Amygdala (tissue), 56 donors: ENCODE measurements around the gene EFHD2.
A peak's percentile ranks its signal among the peaks of the same experiment; 100 is the strongest.
"Not testable (repeated sequence)": the region's sequence is repeated elsewhere in the genome, so short reads cannot be mapped to it uniquely, and the experiment has no call there.

Experiments
- DNase-seq, 56 donors: peaks; one replicate each; lab custom pipeline; 2025; lab: John Stamatoyannopoulos, UW

The EFHD2 gene

DNA sequence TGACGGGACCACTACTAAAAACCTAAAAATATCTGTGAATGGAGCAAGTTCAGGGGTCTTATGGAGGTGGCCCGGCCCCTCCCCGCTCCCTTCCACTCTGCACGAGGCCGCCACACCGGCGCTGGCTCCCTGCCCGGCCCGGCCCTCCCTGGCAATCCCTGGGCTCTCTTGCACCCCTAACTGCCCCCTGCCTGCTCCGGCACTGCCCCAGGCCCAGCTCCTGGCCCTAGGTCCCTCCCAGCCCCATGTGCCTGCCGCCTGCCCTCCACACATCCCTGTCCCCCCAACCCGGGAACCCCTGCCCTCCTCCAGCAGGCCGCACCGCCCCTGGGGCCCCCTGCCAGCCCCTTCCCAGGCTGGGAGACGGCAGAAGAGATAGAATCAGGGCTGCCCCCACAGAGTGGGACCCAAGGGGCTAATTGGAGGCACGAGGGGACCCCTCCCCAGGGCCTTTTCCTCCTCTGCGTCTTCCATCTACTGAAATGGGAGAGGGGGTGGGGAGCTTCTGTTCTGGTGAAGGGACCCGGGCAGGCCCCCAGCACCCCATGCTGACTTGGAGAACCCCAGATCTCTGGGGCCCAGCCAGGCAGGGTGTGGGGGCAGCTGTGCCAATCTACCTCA, 19.2 kb downstream of the EFHD2 start:
- DNase-seq = no peak

DNA sequence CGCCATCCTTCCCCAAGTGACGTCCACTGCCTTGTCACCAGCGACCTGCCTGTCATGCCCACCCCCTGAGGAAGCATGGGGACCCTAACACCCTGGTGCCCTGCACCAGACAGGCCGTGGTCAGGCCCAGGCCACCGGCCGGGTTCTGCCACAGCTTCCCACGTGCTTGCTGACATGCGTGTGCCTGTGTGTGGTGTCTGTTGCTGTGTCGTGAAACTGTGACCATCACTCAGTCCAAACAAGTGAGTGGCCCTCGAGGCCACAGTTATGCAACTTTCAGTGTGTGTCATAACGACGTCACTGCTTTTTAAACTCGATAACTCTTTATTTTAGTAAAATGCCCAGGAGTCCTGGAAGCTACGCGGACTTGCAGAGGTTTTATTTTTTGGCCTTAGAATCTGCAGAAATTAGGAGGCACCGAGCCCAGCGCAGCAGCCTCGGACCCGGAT, 20.0 kb downstream of the EFHD2 start:
- no peak for DNase-seq

DNA sequence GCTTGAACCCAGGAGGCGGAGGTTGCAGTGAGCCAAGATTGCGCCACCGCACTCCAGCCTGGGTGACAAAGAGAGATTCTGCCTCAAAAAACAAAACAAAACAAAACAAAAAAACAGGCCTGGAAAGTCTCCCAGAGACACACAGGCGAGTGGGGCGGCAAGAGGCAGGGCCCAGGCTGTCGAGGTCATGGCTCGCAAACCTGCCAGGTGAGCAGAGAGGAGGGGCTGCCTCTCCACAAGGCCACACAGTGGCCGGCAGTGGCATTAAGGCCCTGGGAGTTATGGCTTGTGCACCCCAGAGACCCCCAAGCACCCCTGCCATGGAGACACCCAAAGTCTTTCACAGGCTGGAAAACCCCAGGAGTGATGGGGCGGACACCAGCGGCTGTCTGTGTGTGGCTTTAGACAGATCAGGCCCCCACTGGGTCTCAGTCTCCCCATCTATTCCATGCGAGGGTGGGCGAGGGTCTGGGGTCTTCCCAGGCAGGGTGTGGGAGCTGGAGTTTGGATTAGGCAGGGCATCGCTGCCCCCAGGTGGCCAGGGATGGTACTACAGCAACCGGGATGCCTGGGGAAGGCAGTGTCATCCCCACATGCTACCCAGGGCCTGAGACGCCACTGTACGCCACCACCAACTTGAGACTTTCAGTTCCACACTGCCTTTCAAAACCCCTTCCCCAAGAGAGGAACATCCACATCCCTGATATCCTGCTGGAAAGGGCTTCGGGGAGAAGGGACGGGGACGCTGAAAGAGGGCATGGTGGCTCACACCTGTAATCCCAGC, 21.3 kb downstream of the EFHD2 start:
- DNase-seq = peak in 48 of 56 donors; percentile 13 to 84 (median 51)

DNA sequence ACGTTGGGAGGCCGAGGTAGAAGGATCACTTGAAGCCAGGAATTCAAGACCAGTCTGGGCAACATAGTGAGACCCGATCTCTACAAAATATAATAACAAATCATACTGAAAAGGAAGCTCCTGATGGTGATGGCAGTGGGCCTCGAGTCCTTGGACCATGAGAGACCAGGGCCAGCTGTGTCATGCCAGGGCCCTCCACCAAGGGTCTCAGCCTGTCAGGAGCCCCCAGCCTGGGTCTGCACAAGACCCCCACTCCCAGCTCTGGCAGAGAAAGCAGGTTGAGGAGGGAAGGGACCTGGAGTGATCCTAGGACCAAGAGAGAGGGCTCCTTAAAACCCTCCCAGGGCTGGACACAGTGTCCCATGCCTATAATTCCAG, 21.9 kb downstream of the EFHD2 start:
- DNase-seq = no peak

DNA sequence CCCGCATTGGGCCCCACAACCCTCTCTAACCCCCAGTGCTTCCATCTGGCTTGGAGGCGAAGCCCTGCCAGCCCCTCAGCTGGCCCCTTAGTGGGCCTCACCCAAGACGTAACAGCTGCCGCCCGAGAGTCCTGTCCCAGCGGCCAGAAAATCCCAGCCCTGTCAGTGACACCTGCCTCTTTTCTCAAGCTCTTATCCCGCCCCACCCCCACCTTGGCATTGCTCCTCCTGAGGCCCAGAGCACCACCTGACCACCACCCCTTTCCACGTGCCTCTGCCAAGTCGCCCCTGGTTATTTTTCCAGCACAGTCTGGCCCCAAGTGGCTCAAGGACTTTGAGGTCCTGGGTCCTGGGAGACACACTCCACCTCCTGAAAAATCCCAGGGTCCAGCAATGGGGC, 22.6 kb downstream of the EFHD2 start:
- no peak for DNase-seq

DNA sequence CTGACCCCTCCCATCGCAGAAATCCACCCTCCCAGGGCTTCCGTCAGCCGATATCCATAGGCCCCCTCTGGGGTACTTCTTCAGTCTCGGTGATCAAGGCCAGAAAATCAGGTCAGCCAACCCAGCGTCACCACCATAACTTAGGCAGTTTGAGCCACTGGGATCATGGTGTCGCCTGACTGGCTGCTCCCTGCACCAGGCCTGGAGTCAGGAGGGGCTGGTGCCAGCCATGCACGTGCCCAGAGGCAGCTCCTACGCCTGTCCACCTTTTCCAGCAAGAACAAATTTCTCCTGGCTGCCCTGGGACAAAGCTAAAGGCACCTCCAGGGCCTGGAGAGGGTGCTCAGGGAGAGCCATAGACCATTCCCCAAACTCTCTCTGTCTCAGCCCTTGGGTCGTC, 23.8 kb downstream of the EFHD2 start:
- DNase-seq = no peak

DNA sequence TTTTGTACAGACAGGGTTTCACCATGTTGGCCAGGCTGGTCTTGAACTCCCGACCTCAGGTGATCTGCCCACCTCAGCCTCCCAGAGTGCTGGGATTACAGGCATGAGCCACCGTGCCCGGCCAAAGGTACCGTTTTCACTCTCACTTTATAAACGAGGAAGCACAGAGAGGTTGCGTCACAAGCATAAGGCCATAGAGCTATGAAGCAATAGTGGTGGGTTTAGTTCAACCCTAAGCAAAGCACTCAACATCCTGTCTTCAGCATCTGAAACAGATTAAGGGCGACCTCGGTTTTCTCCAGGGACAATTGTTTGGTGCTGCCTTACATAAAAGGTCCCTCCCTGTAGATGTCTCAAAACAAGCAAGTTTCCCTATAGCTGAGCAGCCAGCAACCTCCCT, 25.1 kb downstream of the EFHD2 start:
- DNase-seq = not testable (repeated sequence)

DNA sequence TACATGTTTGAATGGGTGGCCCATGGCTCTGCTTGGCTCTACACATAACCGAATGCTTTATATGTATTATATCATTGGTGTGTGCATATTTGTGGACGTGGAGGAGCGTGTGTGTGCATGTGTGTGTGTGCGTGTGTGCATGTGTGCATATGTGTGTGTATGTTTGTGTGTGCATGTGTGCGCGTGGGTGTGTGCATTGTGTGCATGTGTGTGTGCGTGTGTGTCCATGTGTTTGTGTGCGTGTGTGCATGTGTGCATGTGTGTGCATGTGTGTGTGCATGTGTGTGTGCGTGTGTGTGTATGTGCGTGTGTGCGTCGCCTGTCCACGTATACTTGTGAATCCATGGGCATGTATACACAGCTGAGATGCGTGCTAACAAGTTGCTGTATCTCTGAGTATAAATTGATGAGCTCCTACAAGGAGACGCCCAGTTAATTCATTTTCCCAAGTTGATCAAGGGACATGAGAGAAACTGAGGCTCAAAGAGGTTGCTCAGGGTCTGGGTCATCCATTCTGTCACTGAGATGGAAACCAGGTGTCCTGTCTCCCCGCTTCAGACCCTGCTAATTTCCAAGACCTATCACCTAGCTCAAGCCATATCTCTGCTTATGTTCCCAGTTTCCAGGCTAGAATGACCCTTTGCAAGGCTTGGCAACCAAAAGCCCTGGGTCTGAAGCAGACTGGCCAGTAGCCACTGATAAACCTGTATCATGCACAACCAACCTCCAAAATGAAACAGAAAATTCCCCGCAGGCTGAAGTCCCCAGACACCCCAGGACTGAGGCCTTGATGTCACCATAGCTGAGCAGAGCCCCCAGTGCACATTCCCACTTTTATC, 25.8 kb downstream of the EFHD2 start:
- DNase-seq = no peak

DNA sequence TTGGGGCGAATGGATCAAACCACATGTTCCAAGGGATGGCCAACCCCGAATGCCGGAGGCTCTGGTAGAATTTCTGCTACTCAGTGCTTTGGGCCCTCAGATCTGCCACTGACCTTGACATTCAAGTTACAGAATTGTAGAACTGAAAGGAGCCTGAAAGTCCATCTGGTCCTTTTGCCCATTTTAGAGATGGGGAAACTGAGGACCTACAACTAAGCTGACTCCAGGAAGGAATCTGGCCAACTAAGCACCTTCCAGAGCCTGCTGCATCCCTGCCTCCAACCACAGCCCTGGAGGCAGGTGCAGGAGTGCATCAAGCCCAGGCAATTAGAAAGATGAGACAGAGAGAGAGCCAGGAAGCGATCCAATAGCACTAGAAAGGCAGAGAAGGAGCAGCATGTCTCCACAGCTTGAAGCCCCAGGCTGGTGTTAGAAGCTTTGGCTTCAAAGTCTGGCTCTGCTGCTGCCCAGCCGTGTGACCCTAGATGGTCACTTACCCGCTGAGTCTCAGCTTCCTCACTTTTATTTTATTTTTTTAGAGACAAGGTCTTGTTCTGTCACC, 27.3 kb downstream of the EFHD2 start:
- no peak for DNase-seq

DNA sequence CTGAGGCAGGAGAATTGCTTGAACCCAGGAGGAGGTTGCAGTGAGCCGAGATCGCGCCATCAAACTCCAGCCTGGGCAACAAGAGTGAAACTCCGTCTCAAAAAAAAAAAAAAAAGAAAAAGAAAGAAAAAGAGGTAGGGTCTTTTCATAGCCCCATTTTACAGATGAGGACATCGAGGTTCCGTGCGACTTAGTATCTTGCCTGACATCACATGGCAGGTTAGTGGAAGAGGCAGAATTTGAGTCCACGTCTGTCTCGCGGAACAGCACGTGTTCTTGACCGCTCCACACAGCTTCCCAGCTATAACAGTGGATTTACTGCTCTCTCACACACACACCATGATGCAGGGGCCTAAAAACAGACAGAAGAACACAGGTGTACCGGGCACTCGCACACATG, 29.6 kb downstream of the EFHD2 start:
- DNase-seq = no peak

DNA sequence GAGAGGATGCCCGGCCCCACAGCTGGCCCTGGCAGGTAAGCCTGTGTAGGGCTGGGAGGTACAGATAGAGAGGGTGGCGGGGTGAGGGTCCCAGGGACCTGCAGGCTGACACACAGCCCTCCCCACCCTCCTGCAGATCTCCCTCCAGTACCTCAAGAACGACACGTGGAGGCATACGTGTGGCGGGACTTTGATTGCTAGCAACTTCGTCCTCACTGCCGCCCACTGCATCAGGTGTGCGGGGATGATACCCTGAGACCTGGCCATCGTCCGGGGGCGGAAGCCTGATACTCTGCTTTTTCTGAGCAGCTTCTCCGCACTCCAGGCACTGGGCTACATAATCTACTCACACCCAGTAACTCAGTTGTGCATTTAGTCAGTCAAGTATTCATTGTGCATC, 30.7 kb downstream of the EFHD2 start:
- no peak for DNase-seq

DNA sequence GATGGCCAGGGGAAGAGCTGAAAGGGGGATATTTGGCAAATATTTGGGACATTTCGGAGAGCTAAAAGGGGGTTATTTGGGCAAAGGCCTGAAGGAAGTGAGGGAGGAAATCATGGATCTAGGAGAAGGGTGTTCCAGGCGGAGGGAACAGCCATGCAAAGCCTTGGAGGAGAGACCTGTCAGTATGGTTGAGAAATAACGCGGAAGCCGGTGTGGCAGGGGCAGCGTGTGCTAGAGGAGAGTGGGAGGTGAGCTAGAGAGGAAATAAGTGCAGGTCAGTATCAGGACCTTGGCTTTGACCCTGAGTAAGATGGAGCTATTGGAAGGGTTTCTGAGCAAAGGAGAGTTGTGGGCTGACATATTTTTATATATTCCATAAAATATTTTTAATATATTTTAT, 31.6 kb downstream of the EFHD2 start:
- no peak for DNase-seq

DNA sequence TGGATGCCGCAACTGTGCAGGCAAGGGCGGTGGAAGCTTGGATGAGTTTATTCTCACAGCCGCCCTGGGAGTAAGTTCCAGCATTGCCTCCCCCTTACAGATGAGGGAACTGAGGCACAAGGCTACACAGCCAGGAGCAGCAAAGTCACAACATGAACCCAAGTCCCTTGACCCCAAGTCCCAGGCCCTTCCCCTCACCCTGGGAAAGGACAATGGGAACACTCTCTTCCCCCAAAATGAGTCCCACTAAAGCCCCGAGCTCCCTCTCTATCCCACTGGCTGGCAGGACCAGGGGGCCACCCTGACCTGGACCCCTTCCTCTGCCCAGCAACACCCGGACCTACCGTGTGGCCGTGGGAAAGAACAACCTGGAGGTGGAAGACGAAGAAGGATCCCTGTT, 32.4 kb downstream of the EFHD2 start:
- DNase-seq = no peak

DNA sequence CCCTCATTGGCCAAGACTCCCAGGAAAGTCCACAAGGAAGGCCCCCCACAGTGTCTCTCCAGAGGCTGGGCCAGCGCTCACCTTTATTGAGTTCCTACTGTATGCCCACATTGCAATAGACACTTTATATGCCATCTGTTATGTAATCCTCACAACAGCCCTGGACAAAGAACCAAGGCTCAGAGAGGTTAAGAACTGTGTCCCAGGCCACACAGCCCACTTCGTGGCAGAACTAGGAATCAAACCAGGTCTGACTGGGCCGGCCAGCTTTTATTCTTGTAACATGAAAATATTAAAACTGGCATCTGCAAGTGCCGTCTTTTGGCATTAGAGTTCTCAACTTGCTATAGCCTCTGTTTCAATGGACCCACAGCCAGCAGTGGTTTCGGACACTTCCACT, 33.1 kb downstream of the EFHD2 start:
- DNase-seq = no peak

DNA sequence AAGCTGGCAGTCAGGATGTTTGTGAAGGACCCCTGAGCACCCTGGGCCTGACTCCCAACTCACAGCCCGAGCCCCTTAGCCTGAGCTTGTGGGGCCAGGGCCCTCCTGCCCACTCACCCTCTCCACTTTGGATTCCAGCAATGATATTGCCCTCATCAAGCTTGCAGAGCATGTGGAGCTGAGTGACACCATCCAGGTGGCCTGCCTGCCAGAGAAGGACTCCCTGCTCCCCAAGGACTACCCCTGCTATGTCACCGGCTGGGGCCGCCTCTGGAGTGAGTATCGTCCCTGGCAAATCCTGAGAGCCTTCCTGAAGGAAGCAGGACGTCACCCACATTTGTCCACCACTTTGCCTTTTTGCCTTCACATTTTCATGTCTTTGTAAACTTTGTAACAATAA, 33.6 kb downstream of the EFHD2 start:
- DNase-seq = no peak

DNA sequence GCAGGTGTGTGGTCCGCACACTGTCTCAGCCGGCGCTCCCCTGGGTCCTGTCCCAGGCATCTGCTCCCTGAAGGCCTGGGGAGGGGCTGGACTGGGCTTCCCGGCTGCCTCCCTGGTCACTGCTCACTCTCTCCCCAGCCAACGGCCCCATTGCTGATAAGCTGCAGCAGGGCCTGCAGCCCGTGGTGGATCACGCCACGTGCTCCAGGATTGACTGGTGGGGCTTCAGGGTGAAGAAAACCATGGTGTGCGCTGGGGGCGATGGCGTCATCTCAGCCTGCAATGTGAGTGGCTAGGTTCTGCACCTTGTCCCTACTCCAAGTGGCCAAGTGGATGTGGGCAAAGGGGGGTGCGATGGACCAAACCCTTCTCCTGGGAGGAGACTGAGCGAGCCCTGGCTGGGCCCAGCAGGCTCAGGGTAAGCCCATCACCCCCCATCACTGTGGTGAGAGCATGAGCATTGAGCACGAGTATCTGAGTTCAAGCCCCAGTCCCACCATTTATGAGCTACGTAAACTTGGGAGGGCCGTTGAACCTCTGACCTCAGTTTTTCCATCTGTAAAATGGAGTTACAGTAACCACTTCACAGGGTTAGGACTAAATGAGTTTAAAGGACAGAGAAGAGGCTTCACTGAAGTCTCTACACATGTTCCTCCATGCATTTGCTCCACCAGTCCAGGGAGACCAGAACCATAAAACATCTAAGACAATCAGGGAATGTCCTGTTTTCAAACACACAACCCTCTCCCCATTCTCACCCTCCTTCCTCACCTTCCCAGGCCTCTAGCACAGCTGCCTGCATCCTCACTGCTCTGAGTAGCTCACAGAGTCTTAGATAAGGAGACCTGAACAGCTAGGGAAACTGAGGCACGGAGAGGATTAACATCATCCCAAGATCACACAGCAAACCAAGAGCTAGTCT, 35.0 kb downstream of the EFHD2 start:
- DNase-seq = no peak

DNA sequence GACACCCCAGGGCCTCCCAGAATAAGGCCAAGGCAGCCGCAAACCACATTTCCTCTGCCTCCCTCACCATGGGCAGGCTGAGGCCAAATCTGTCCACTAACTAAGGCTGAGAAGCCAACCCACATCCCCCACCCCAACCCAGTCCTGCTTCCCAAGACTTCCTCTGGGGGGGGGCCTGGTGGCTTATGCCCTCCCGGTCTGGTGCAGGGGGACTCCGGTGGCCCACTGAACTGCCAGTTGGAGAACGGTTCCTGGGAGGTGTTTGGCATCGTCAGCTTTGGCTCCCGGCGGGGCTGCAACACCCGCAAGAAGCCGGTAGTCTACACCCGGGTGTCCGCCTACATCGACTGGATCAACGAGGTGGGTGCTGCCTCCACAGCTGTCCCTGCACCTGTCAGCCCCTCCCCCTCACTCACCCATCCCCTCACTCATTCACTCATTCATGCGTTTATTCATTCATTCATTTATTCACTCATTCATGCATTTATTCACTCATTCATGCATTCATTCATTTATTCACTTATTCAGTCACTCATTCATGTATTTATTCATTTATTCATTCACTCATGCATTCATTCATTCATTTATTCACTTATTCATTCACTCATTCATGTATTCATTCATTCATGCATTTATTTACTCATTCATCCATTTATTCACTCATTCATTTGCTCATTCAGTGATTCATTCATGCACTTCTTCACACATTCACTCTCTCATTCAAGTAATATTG, 35.9 kb downstream of the EFHD2 start:
- DNase-seq = no peak

DNA sequence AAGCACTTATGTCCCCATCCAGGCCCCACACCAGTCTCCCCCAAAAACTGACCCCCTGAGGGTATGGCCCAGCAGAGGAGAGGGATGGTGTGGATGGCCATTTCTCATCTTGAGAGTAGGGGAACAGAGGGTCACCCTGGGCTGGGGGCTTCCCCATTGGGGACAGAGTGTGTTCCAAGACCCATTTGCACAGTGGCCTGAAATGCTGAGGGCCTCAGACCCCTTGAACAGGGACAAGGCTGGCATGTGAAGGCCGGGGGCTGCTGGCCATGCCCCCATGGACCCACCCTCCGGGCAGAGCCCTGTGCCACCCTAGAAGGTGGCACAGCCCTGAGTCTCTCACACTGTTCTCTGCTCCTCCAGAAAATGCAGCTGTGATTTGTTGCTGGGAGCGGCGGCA, 36.5 kb downstream of the EFHD2 start:
- DNase-seq = no peak

DNA sequence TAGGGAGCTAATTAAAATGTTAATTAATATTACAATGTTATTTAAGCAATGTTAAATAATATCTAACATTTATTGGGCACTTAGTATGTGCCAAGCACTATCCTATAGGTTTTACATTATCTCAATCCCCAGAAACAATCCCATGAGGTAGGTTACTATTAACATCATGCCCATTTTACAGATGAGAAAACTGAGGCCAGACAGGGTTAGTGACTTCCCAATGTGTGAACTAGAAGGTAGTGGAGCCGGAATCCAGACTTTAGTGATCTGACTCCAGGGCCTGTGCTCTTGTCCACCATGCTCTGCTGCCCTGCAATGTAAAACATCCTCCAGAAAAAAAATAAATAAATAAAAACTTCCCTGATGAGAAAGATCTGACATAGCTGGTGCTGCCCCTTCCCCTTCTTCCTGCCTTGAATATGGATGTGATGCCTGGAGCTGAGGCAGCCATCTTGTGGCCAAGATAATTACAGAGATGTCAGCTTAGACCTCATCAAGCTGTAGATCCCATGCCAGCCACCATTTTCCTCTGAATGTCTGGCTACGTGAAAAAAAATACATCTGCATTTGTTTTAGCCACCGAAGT, 39.3 kb downstream of the EFHD2 start:
- no peak for DNase-seq
